Endodermal cell (in vitro differentiated cells): ENCODE data around the gene GPA33. TPM values are rescaled to one million over a fixed set of nuclear protein-coding genes. Genes with fewer than 3 reads are reported as not detected.
"Not testable (repeated sequence)": the region's sequence is repeated elsewhere in the genome, so short reads cannot be mapped to it uniquely, and the experiment has no call there.

ENCODE experiments used
- DNase-seq: peaks from one replicate; pipeline ENCODE4 v3.0.0-alpha.2; 2017
- H3K27ac ChIP-seq: 2 replicates; pipeline ENCODE4 v1.5.1; 2013; ENCODE audit warnings: mild to moderate bottlenecking, low read depth, low read length, moderate library complexity
- H3K27me3 ChIP-seq: 2 replicates; pipeline ENCODE4 v1.6.1; 2013; ENCODE audit warnings: mild to moderate bottlenecking, low read length, moderate library complexity; ENCODE audit not compliant: insufficient read depth, control insufficient read depth, poor library complexity, severe bottlenecking
- H3K36me3 ChIP-seq: 2 replicates; pipeline ENCODE4 v1.7.0; 2013; ENCODE audit warnings: mild to moderate bottlenecking, low read length, moderate library complexity; ENCODE audit not compliant: control insufficient read depth, insufficient read depth
- H3K4me1 ChIP-seq: one replicate; pipeline ENCODE4 v1.7.0; 2013; ENCODE audit warnings: low read length; ENCODE audit not compliant: control insufficient read depth, insufficient read depth
- H3K4me3 ChIP-seq: 2 replicates; pipeline ENCODE4 v1.5.1; 2013; ENCODE audit warnings: mild to moderate bottlenecking, low read length, moderate library complexity
- H3K9ac ChIP-seq: 2 replicates; pipeline ENCODE4 v1.6.1; 2013; ENCODE audit warnings: mild to moderate bottlenecking, low read length, moderate library complexity; ENCODE audit not compliant: poor library complexity, severe bottlenecking; ENCODE audit errors: extremely low read depth
- H3K9me3 ChIP-seq: 2 replicates; pipeline ENCODE4 v1.6.1; 2013; ENCODE audit warnings: mild to moderate bottlenecking, low read length, moderate library complexity; ENCODE audit not compliant: control insufficient read depth
- H3K27ac Mint-ChIP-seq: 2 replicates; pipeline ENCODE4 v1.8.0; 2020; ENCODE audit warnings: mixed read lengths
- H3K27me3 Mint-ChIP-seq: 2 replicates; pipeline ENCODE4 v1.8.0; 2021; ENCODE audit warnings: mild to moderate bottlenecking, mixed read lengths; ENCODE audit not compliant: insufficient read depth
- H3K36me3 Mint-ChIP-seq: 2 replicates; pipeline ENCODE4 v1.8.0; 2020; ENCODE audit warnings: low read depth, mixed read lengths
- H3K4me1 Mint-ChIP-seq: 2 replicates; pipeline ENCODE4 v1.8.0; 2020; ENCODE audit warnings: mixed read lengths
- H3K4me3 Mint-ChIP-seq: 2 replicates; pipeline ENCODE4 v1.8.0; 2020; ENCODE audit warnings: mild to moderate bottlenecking, moderate library complexity, mixed read lengths
- H3K9me3 Mint-ChIP-seq: 2 replicates; pipeline ENCODE4 v1.8.0; 2020; ENCODE audit warnings: mild to moderate bottlenecking, mixed read lengths
- CTCF ChIP-seq: fragments of 200-600 bp; sonication (generic); conservative IDR thresholded peaks from 2 replicates; pipeline ENCODE4 v1.5.0; 2021; ENCODE audit warnings: antibody characterized with exemption, mild to moderate bottlenecking
- WGBS, 2 experiments: methylation state at CpG; one replicate each; pipeline versions ENCODE4 v1.1.5 to v1.1.7; 2013; ENCODE audit warnings: missing lambda C conversion rate in 2 of 2, mixed read lengths in 1 of 2; ENCODE audit not compliant: insufficient coverage in 1 of 2, insufficient read length in 1 of 2; 5-methylcytosine and 5-hydroxymethylcytosine counted together
- total RNA-seq, 2 donors: library from RNA; stranded (reverse); fragmentation: NEBNext Ultra II Directional in 1 of 2; extraction: Animal tissue kit (Norgen Biotek cat#: 25700) in 1 of 2; gene quantifications; 2 replicates in 1 of 2; 3 replicates in 1 of 2; pipeline ENCODE4 v1.2.1, GENCODE V29; 2021

The GPA33 gene
- total RNA-seq, 2 donors from 2014 or later, result 0.37 to 1.5 TPM

GRCh38 chr1:167051907-167052306 lies 38.3 kb downstream of the GPA33 start:
- TF ChIP-seq CTCF, result no peak
- WGBS, 2 experiments, result 92% methylated on average over 4 to 5 of the region's 5 CpGs
- H3K27me3 ChIP-seq, result no peaks in the 10 kb centered on the region
- H3K9ac ChIP-seq, result no peak overlapping the region
- H3K27ac Mint-ChIP-seq, result no peak overlapping the region
- no peaks in the 10 kb centered on the region for H3K36me3 ChIP-seq
- H3K36me3 Mint-ChIP-seq, result no peaks in the 10 kb centered on the region
- H3K4me3 ChIP-seq, result no peak overlapping the region
- H3K4me3 Mint-ChIP-seq, result no peak overlapping the region
- H3K27me3 Mint-ChIP-seq, result peaks cover 8% of the 10 kb centered on the region
- H3K9me3 ChIP-seq, result no peaks in the 10 kb centered on the region
- no peaks in the 10 kb centered on the region for H3K4me1 ChIP-seq
- no peak overlapping the region for H3K27ac ChIP-seq
- H3K9me3 Mint-ChIP-seq, result no peaks in the 10 kb centered on the region
- no peaks in the 10 kb centered on the region for H3K4me1 Mint-ChIP-seq
- no peak for DNase-seq

- H3K4me3 Mint-ChIP-seq, result peak overlapping the region; percentile 52
- H3K27me3 ChIP-seq, result no peaks in the 10 kb centered on the region
Observed at GRCh38 chr1:167043752-167044488, 46.3 kb downstream of the GPA33 start.

GRCh38 chr1:167033646-167034045 lies 56.5 kb downstream of the GPA33 start:
- DNase-seq, result no peak
- Mint-ChIP-seq H3K27ac (no peak overlapping the region), H3K36me3 (no peaks in the 10 kb centered on the region), H3K27me3 (no peaks in the 10 kb centered on the region), H3K9me3 (peaks cover 10% of the 10 kb centered on the region), H3K4me1 (no peaks in the 10 kb centered on the region), H3K4me3 (no peak overlapping the region)
- H3K9ac ChIP-seq, result no peak overlapping the region
- 82 to 100% methylated on average over 2 of the region's 2 CpGs for WGBS, 2 experiments
- no peaks in the 10 kb centered on the region for H3K4me1 ChIP-seq
- H3K4me3 ChIP-seq, result no peak overlapping the region
- no peak overlapping the region for H3K27ac ChIP-seq
- no peaks in the 10 kb centered on the region for H3K36me3 ChIP-seq
- H3K27me3 ChIP-seq, result no peaks in the 10 kb centered on the region
- no peak for TF ChIP-seq CTCF
- no peaks in the 10 kb centered on the region for H3K9me3 ChIP-seq

More at GRCh38 chr1:167043752-167044488, 46.3 kb downstream of the GPA33 start:
- Histone ChIP-seq H3K9me3 (no peaks in the 10 kb centered on the region), H3K4me1 (no peaks in the 10 kb centered on the region), H3K9ac (no peak overlapping the region), H3K4me3 (no peak overlapping the region), H3K27ac (no peak overlapping the region), H3K36me3 (no peaks in the 10 kb centered on the region)
- 91 to 97% methylated on average over 19 to 21 of the region's 21 CpGs for WGBS, 2 experiments
- Mint-ChIP-seq H3K36me3 (no peaks in the 10 kb centered on the region), H3K27me3 (peaks cover 21% of the 10 kb centered on the region), H3K27ac (no peak overlapping the region), H3K4me1 (peaks cover 5% of the 10 kb centered on the region), H3K9me3 (no peaks in the 10 kb centered on the region)
- no peak for TF ChIP-seq CTCF
- peak; percentile 66 for DNase-seq

GRCh38 chr1:167029553-167029952 lies 60.6 kb downstream of the GPA33 start:
- H3K27me3 Mint-ChIP-seq, H3K27me3 ChIP-seq, H3K4me3 Mint-ChIP-seq, H3K9ac ChIP-seq, H3K4me1 Mint-ChIP-seq, DNase-seq, H3K36me3 ChIP-seq, H3K27ac Mint-ChIP-seq, H3K4me3 ChIP-seq, H3K36me3 Mint-ChIP-seq, H3K4me1 ChIP-seq, H3K27ac ChIP-seq, H3K9me3 ChIP-seq: not testable (repeated sequence)
- WGBS, 2 experiments, result 92 to 95% methylated on average over 13 to 27 of the region's 27 CpGs
- peaks cover 26% of the 10 kb centered on the region for H3K9me3 Mint-ChIP-seq
